K562 (cell line): ENCODE measurements around the gene SLC24A3. TPM values are rescaled to one million over a fixed set of nuclear protein-coding genes. Genes with fewer than 3 reads are reported as not detected.

Experiments used
- ARHGAP35 ChIP-seq: fragments of 450-650 bp; IDR thresholded peaks from 2 replicates; pipeline ENCODE4 v1.6.1; 2018; ENCODE audit not compliant: partially characterized antibody
- BHLHE40 ChIP-seq: IDR thresholded peaks from 2 replicates; pipeline ENCODE4 v1.6.1; 2011; ENCODE audit warnings: low read length, improper control_type of control experiment
- CREM ChIP-seq: IDR thresholded peaks from 2 replicates; pipeline ENCODE4 v1.6.1; 2014; ENCODE audit warnings: antibody characterized with exemption, low read depth
- CTCF ChIP-seq, 3 experiments: IDR thresholded peaks in 2 of 3; conservative IDR thresholded peaks in 1 of 3; 2 replicates each; pipeline ENCODE4 v1.5.1; 2011 to 2012; ENCODE audit warnings: low read length in 3 of 3, mild to moderate bottlenecking in 3 of 3, control low read depth in 2 of 3, improper control_type of control experiment in 1 of 3, inconsistent platforms in 1 of 3, low read depth in 1 of 3, mixed read lengths in 1 of 3, moderate library complexity in 1 of 3; ENCODE audit not compliant: insufficient read depth in 2 of 3
- E2F6 ChIP-seq, 2 experiments: IDR thresholded peaks; 2 replicates each; pipeline ENCODE4 v1.6.1; 2011; ENCODE audit warnings: borderline replicate concordance in 1 of 2, control low read depth in 1 of 2, low read depth in 1 of 2, low read length in 1 of 2, mild to moderate bottlenecking in 1 of 2, mixed read lengths in 1 of 2, moderate library complexity in 1 of 2; ENCODE audit not compliant: insufficient read depth in 1 of 2, insufficient read length in 1 of 2, poor library complexity in 1 of 2, severe bottlenecking in 1 of 2; ENCODE audit errors: extremely low read depth in 1 of 2
- ETV6 ChIP-seq, 3 experiments: fragments of 150-350 bp in 1 of 3; sonication (generic) in 1 of 3; formaldehyde crosslinking in 1 of 3; IDR thresholded peaks; 2 replicates each; pipeline versions ENCODE4 v1.6.1 to v1.8.0; 2014 to 2022; ENCODE audit warnings: borderline replicate concordance in 2 of 3, low read depth in 2 of 3, antibody characterized with exemption in 1 of 3, low read length in 1 of 3, mild to moderate bottlenecking in 1 of 3, missing genetic modification reagents in 1 of 3
- NCOA2 ChIP-seq, 2 experiments: fragments of 450-650 bp; IDR thresholded peaks; 2 replicates each; pipeline ENCODE4 v1.6.1; 2018; ENCODE audit warnings: mild to moderate bottlenecking in 2 of 2, moderate library complexity in 1 of 2; ENCODE audit not compliant: partially characterized antibody in 2 of 2
- NFXL1 ChIP-seq: fragments of 450-650 bp; formaldehyde crosslinking; IDR thresholded peaks from 2 replicates; pipeline ENCODE4 v1.4.0; 2021; ENCODE audit warnings: mild to moderate bottlenecking
- PTTG1 ChIP-seq: fragments of 450-650 bp; IDR thresholded peaks from 2 replicates; pipeline ENCODE4 v1.6.1; 2016; ENCODE audit warnings: low read depth, mild to moderate bottlenecking, missing genetic modification characterization, missing compliant biosample characterization
- RBM15 ChIP-seq: fragments of 200-400 bp; formaldehyde crosslinking; IDR thresholded peaks from 2 replicates; pipeline ENCODE4 v1.6.1; 2018; ENCODE audit warnings: mild to moderate bottlenecking, low read length, moderate library complexity; ENCODE audit not compliant: insufficient read depth
- SPI1 ChIP-seq: IDR thresholded peaks from 2 replicates; pipeline ENCODE4 v1.6.1; 2011; ENCODE audit warnings: low read depth, low read length, control low read depth, borderline replicate concordance
- ZC3H11A ChIP-seq: IDR thresholded peaks from 2 replicates; pipeline ENCODE4 v1.6.1; 2012; ENCODE audit warnings: low read depth, low read length, improper control_type of control experiment
- ZNF217 ChIP-seq: sonication (generic); formaldehyde crosslinking; IDR thresholded peaks from 2 replicates; pipeline ENCODE4 v1.8.0; 2022; ENCODE audit warnings: mild to moderate bottlenecking, missing genetic modification reagents
- ZNF224 ChIP-seq: sonication (generic); formaldehyde crosslinking; IDR thresholded peaks from 2 replicates; pipeline ENCODE4 v1.8.0; 2022; ENCODE audit warnings: mild to moderate bottlenecking, missing genetic modification reagents
- polyA plus RNA-seq, 8 experiments: library from polyadenylated mRNA; depleted of rRNA in 4 of 8; stranded (reverse) in 5 of 8; unstranded in 3 of 8; fragments of >200 nt; fragmentation: Nextera tagmentation in 2 of 8; fragmentation: Illumina TruSeq in 1 of 8; extraction: Ambion mirVana in 2 of 8; extraction: Trizol in 1 of 8; gene quantifications; 2 replicates each; pipeline versions ENCODE4 v1.2.1 to v1.2.3, GENCODE V29; 2011 to 2014; ENCODE audit warnings: inconsistent platforms in 1 of 8, missing spikeins in 1 of 8
- total RNA-seq, 7 experiments: library from RNA; depleted of rRNA in 6 of 7; stranded (reverse); fragments of >200 nt in 6 of 7; fragmentation: Illumina TruSeq in 2 of 7; extraction: Trizol in 2 of 7; gene quantifications; 2 replicates each; pipeline versions ENCODE4 v1.2.1 to v1.2.3, GENCODE V29; 2011 to 2021; ENCODE audit warnings: low replicate concordance in 1 of 7

SLC24A3 gene
- total and polyA plus RNA-seq, 9 of the 15 experiments (the other 6 are each of a cell fraction or from before 2014, with no cell fraction given) = not detected

GRCh38 chr20:19501476-19502115, 289.2 kb downstream of the SLC24A3 start (continued):
- TF ChIP-seq CTCF (IDR thresholded peaks at IDR 0.05 in 2 of 3, conservative IDR thresholded peaks at IDR 0.05 in 1 of 3; ENCODE audit: insufficient read depth in 2 of 3, low read depth in 1 of 3, low read length in 3 of 3) (no peak), ZNF217 (CRISPR knock-in tag) (no peak), NCOA2 (IDR thresholded peaks at IDR 0.05; ENCODE audit: partially characterized antibody in 2 of 2) (no peak), ARHGAP35 (no peak), SPI1 (no peak), ETV6 (IDR thresholded peaks at IDR 0.05; ENCODE audit: borderline replicate concordance in 1 of 2, low read depth in 2 of 2, low read length in 1 of 2) (no peak), ETV6 (CRISPR knock-in tag; IDR thresholded peaks at IDR 0.05; ENCODE audit: borderline replicate concordance) (no peak), ZNF224 (CRISPR knock-in tag) (no peak), BHLHE40 (no peak), NFXL1 (no peak), RBM15 (no peak), PTTG1 (tag) (no peak), CREM (no peak), ZC3H11A (no peak), E2F6 (IDR thresholded peaks at IDR 0.05; ENCODE audit: borderline replicate concordance in 1 of 2, extremely low read depth in 1 of 2, insufficient read depth in 1 of 2, insufficient read length in 1 of 2, low read depth in 1 of 2, low read length in 1 of 2, poor library complexity in 1 of 2, severe bottlenecking in 1 of 2) (no peak)
